Measurements from ENCODE around the gene PKP2. TPM values are rescaled to one million over a fixed set of nuclear protein-coding genes. Genes with fewer than 3 reads are reported as not detected.

The PKP2 gene
- total RNA-seq, 1 donor from 2014 or later = 428 TPM

DNA sequence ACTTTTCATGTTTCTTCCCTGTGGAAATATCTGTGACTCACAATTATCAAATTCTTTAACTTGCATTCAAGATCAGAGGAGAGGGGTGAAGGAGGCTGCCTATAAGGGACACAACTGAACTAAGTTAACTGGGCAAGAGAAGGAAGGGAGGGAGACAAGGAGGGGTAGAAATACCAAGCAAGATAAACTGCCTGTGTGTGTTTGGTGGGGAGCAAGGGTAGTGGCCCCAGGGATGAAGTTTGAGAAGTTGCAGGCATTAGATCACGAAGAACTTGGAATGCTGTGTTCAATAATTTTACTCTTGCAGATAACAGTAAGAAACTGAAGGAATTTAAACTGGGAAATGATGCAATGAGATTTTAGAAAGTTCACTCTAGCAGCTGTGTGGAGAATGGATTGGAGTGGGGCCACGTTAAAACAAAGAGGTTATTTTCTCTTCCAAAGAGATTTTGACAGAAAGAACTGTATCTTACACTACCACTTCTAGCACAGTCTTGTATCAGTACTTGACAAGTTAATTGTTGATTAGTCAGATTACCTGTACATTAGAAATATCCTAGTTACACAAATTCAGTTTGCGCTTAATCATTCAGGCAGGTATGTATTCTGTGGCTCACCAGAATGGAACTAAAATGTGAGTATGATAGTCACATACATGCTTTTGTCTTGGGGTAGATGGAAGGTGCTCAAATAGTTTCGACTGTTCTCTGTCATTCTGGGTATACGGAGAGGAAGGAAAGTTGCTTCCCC is 7.4 kb downstream of the PKP2 start:
- Histone ChIP-seq H3K4me1 (peaks cover 43% of the 10 kb centered on the region), H3K9me3 (replicated peaks) (no peaks in the 10 kb centered on the region), H3K4me3 (peak overlapping the region; percentile 27), H3K27me3 (ENCODE audit: low read depth) (peaks cover 10% of the 10 kb centered on the region), H3K27ac (replicated peaks) (peak overlapping the region; percentile 91), H3K36me3 (no peaks in the 10 kb centered on the region)
- DNase-seq = no peak
- intact Hi-C loops (cut with micrococcal nuclease) = no loop called here
- TF ChIP-seq, protein P1, sequence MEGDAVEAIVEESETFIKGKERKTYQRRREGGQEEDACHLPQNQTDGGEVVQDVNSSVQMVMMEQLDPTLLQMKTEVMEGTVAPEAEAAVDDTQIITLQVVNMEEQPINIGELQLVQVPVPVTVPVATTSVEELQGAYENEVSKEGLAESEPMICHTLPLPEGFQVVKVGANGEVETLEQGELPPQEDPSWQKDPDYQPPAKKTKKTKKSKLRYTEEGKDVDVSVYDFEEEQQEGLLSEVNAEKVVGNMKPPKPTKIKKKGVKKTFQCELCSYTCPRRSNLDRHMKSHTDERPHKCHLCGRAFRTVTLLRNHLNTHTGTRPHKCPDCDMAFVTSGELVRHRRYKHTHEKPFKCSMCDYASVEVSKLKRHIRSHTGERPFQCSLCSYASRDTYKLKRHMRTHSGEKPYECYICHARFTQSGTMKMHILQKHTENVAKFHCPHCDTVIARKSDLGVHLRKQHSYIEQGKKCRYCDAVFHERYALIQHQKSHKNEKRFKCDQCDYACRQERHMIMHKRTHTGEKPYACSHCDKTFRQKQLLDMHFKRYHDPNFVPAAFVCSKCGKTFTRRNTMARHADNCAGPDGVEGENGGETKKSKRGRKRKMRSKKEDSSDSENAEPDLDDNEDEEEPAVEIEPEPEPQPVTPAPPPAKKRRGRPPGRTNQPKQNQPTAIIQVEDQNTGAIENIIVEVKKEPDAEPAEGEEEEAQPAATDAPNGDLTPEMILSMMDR (IDR thresholded peaks at IDR 0.05; ENCODE audit: borderline replicate concordance) = no peak

GRCh38 chr12:32887058-32887457 is 9.5 kb downstream of the PKP2 start:
- no peaks in the 10 kb centered on the region for H3K27me3 ChIP-seq (ENCODE audit: low read depth)
- peak overlapping the region; percentile 30 for H3K4me3 ChIP-seq
- peaks cover 62% of the 10 kb centered on the region for H3K4me1 ChIP-seq
- TF ChIP-seq, protein P1 (IDR thresholded peaks at IDR 0.05; ENCODE audit: borderline replicate concordance) = no peak
- H3K36me3 ChIP-seq = peaks cover 3% of the 10 kb centered on the region
- no peaks in the 10 kb centered on the region for H3K9me3 ChIP-seq (replicated peaks)
- intact Hi-C loops (cut with micrococcal nuclease) = no loop called here
- H3K27ac ChIP-seq (replicated peaks) = peak overlapping the region; percentile 91
- no peak for DNase-seq

DNA sequence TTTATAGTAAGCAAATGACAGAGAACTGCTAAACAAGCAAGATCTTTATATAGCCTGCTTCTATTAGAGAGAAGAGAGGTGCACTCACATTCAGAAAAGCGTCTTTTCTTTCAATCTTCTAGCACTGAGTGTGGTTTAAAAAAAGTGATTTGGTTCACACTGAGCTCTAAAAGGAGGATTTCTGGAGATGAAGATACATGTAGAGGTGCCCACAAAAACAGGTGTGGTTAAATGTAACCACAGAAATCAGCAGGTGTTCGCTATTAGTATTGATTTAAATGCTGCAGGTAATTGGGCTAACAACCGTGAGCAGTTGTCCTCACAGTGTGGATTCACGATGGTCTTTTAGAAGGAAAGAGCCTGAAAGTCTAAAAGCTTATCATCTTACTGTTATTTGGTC is 10.7 kb downstream of the PKP2 start:
- H3K9me3 ChIP-seq (replicated peaks) = no peaks in the 10 kb centered on the region
- peaks cover 68% of the 10 kb centered on the region for H3K4me1 ChIP-seq
- TF ChIP-seq, protein P1 (IDR thresholded peaks at IDR 0.05; ENCODE audit: borderline replicate concordance) = no peak
- peak overlapping the region; percentile 30 for H3K4me3 ChIP-seq
- intact Hi-C loops (cut with micrococcal nuclease) = no loop called here
- peak overlapping the region; percentile 91 for H3K27ac ChIP-seq (replicated peaks)
- peaks cover 3% of the 10 kb centered on the region for H3K36me3 ChIP-seq
- H3K27me3 ChIP-seq (ENCODE audit: low read depth) = no peaks in the 10 kb centered on the region
- no peak for DNase-seq

DNA sequence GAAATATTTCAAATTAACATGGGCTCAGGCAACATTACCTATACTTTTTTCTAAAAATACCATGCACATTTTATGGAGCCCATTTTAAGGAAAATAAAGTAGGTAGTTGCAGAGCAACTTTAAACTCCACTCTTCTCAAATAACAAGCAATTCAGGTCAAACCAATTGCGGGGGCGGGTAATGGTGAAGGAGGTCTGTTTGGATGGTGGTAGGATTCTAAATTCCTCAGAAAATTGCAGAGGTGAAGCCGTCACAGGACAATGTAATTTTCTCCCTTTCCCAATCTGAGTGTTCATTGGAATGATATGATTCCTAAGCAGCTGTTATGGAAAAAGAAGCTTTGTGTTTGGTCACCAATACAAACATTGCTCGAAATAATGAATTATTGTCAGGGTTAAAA is 11.6 kb downstream of the PKP2 start:
- TF ChIP-seq, protein P1 (IDR thresholded peaks at IDR 0.05; ENCODE audit: borderline replicate concordance) = no peak
- H3K9me3 ChIP-seq (replicated peaks) = no peaks in the 10 kb centered on the region
- H3K27ac ChIP-seq (replicated peaks) = peak overlapping the region; percentile 91
- peaks cover 3% of the 10 kb centered on the region for H3K36me3 ChIP-seq
- intact Hi-C loops (cut with micrococcal nuclease) = no loop called here
- H3K4me3 ChIP-seq = no peak overlapping the region
- H3K27me3 ChIP-seq (ENCODE audit: low read depth) = no peaks in the 10 kb centered on the region
- no peak for DNase-seq
- peaks cover 75% of the 10 kb centered on the region for H3K4me1 ChIP-seq

GRCh38 chr12:32881702-32882101 is 14.9 kb downstream of the PKP2 start:
- no peak for DNase-seq
- peaks cover 64% of the 10 kb centered on the region for H3K4me1 ChIP-seq
- H3K4me3 ChIP-seq = peak overlapping the region; percentile 22
- peaks cover 3% of the 10 kb centered on the region for H3K36me3 ChIP-seq
- H3K27me3 ChIP-seq (ENCODE audit: low read depth) = no peaks in the 10 kb centered on the region
- intact Hi-C loops (cut with micrococcal nuclease) = no loop called here
- no peaks in the 10 kb centered on the region for H3K9me3 ChIP-seq (replicated peaks)
- TF ChIP-seq, protein P1 (IDR thresholded peaks at IDR 0.05; ENCODE audit: borderline replicate concordance) = no peak
- peak overlapping the region; percentile 92 for H3K27ac ChIP-seq (replicated peaks)
